ENCODE measurements around the gene ARL5C. TPM values are rescaled to one million over a fixed set of nuclear protein-coding genes. Genes with fewer than 3 reads are reported as not detected.
"Not testable (repeated sequence)": the region's sequence is repeated elsewhere in the genome, so short reads cannot be mapped to it uniquely, and the experiment has no call there.

The ARL5C gene
- total RNA-seq, 8 experiments from 2014 or later, result 0.07 to 0.66 (median 0.23) TPM; not detected in 2

GRCh38 chr17:39143552-39144093, 22.3 kb downstream of the ARL5C start:
- no peak overlapping the region for H3K27ac ChIP-seq
- peak in 3 of 8 experiments; percentile 12 to 44 (median 27) for ATAC-seq (replicated peaks in 6 of 8)
- H3K4me1 ChIP-seq (replicated peaks in 1 of 2), result no peaks in the 10 kb centered on the region
- in situ Hi-C loops (cut with MboI; ENCODE audit: low pct_unique_long_range_greater_than_20kb in 2 of 9, low sequenced_read_pairs in 9 of 9, unreplicated experiment in 9 of 9), result loop anchor here in 2 of 9 experiments (10.0 to 25.0 kb wide), 2 partner anchors 156 to 159 kb away; no protein-coding TSS in a partner anchor
- 50 to 82% (median 60%) methylated on average over 1 to 6 of the region's 7 CpGs; no CpG with 5 or more reads in 7 of the 10 experiments for WGBS, 10 experiments
- H3K4me3 ChIP-seq, result no peak overlapping the region

DNA sequence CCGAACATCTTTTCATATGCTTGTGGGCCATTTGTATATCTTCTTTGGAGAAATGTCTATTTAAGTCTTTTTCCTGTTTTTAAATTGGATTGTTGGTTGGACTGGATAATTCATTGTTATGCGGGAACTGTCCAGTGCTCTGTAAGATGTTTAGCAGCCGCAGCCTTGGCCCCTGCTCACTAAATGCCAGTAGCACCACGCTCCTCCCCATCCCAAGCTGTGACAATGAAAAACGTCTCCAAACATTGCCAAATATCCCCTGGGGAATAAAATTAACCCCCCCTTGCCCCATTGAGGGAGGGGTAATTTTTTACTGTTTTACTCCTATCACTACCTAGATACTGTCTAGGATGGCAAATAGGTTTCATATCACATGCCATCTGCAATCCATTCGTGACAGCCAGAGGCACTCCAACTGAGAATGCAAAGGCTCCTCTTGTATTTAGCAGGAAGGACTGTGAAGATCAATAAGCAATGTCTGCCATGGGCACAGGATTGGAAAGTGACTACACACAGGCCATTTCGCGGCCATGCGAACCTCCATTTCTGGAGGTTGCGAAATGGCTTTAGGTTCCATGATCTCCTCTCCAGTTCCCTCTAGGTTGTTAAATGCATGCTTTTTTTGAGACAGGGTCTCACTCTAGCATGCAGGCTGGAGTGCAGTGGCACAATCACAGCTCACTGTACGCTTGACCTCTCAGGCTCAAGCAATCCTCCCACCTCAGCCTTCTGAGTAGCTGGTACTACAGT, 23.9 kb downstream of the ARL5C start:
- WGBS, 10 experiments, result 71 to 100% (median 81%) methylated on average over 1 to 11 of the region's 11 CpGs

DNA sequence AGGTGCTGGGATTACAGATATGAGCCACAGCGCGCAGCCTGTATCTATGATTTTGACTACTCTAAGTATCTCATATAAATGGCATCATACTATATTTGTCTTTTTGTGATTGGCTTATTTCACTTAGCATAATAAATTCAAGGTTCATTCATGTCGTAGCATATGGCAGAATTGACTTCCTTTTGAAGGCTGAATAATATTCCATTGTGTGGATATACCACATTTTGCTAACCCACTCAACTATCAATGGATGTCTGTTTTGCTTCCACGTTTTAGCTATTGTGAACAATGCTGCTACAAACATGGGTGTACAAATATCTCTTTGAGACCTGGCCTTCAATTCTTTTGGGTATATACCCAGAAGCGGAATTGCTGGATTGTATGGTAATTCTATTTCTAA, 24.7 kb downstream of the ARL5C start:
- in situ Hi-C loops (cut with MboI; ENCODE audit: low pct_unique_long_range_greater_than_20kb in 2 of 9, low sequenced_read_pairs in 9 of 9, unreplicated experiment in 9 of 9), result loop anchor here in 2 of 9 experiments (10.0 to 25.0 kb wide), 2 partner anchors 154 to 156 kb away; no protein-coding TSS in a partner anchor
- Histone ChIP-seq H3K4me3 (no peak overlapping the region), H3K27ac (no peak overlapping the region), H3K4me1 (replicated peaks in 1 of 2) (no peaks in the 10 kb centered on the region)
- WGBS, 10 experiments, result 71 to 100% (median 89%) methylated on average over 1 to 5 of the region's 5 CpGs
- ATAC-seq (replicated peaks in 6 of 8), result no peak

More for the DNA sequence above, 23.9 kb downstream of the ARL5C start:
- no peaks in the 10 kb centered on the region for H3K4me1 ChIP-seq (replicated peaks in 1 of 2)
- no peak overlapping the region for H3K4me3 ChIP-seq
- in situ Hi-C loops (cut with MboI; ENCODE audit: low pct_unique_long_range_greater_than_20kb in 2 of 9, low sequenced_read_pairs in 9 of 9, unreplicated experiment in 9 of 9), result loop anchor here in 2 of 9 experiments (10.0 to 25.0 kb wide), 2 partner anchors 155 to 157 kb away; no protein-coding TSS in a partner anchor
- H3K27ac ChIP-seq, result no peak overlapping the region
- no peak for ATAC-seq (replicated peaks in 6 of 8)

DNA sequence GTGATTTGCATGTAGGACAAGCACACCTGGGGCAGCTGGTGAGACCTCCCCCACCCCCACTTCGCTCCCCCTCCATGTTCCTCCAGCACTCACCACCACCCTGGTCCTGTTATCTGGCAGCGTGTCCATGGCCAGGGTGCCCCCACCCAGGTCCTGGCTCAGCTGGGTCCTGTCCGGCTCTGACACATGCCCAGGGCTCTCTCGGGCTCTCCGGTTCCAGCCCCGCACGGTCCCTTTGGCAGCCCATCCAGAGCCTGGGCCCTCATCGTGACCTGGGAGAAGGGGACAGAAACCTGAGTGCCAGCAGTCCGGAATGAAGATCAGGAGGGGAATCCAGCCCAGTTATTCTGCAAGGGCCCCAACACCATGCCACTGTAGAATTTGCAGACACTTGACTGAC, 26.4 kb downstream of the ARL5C start:
- ATAC-seq (replicated peaks in 6 of 8), result no peak
- Histone ChIP-seq H3K27ac (no peak overlapping the region), H3K4me1 (replicated peaks in 1 of 2) (no peaks in the 10 kb centered on the region), H3K4me3 (no peak overlapping the region)
- 92% methylated on average over 4 of the region's 9 CpGs; no CpG with 5 or more reads in 9 of the 10 experiments for WGBS, 10 experiments
- in situ Hi-C loops (cut with MboI; ENCODE audit: low pct_unique_long_range_greater_than_20kb in 2 of 9, low sequenced_read_pairs in 9 of 9, unreplicated experiment in 9 of 9), result loop anchor here in 1 of 9 experiments (25.0 kb wide), 1 partner anchor 152 kb away; no protein-coding TSS in a partner anchor

DNA sequence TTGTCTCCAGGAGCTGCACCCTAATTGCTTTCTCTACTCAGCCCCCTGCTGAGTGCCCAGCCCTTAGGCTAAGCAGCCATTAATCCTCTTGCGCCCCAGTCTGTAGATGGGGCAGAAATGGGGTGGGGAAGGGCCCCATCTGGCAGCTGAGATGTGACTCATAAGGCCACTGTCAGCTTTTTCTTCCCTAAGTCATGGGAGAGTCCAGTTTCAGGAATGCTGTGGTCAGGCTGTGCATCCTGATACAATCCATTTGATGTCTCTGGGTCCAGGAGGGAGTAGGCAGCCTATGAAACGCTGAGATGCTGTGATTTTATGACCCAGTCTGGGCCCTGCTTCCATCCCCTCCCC, 26.8 kb downstream of the ARL5C start:
- H3K4me3 ChIP-seq, result no peak overlapping the region
- 11 to 100% (median 70%) methylated on average over 1 to 2 of the region's 2 CpGs; no CpG with 5 or more reads in 7 of the 10 experiments for WGBS, 10 experiments
- ATAC-seq (replicated peaks in 6 of 8), result peak in 4 of 8 experiments; percentile 21 to 91 (median 78)
- no peak overlapping the region for H3K27ac ChIP-seq
- H3K4me1 ChIP-seq (replicated peaks in 1 of 2), result no peaks in the 10 kb centered on the region
- in situ Hi-C loops (cut with MboI; ENCODE audit: low pct_unique_long_range_greater_than_20kb in 2 of 9, low sequenced_read_pairs in 9 of 9, unreplicated experiment in 9 of 9), result loop anchor here in 1 of 9 experiments (25.0 kb wide), 1 partner anchor 152 kb away; no protein-coding TSS in a partner anchor

GRCh38 chr17:39138431-39139160, 27.4 kb downstream of the ARL5C start:
- in situ Hi-C loops (cut with MboI; ENCODE audit: low pct_unique_long_range_greater_than_20kb in 2 of 9, low sequenced_read_pairs in 9 of 9, unreplicated experiment in 9 of 9), result loop anchor here in 1 of 9 experiments (25.0 kb wide), 1 partner anchor 151 kb away; no protein-coding TSS in a partner anchor
- H3K4me1 ChIP-seq (replicated peaks in 1 of 2), result no peaks in the 10 kb centered on the region
- 50 to 97% (median 84%) methylated on average over 1 to 10 of the region's 13 CpGs for WGBS, 10 experiments
- no peak overlapping the region for H3K27ac ChIP-seq
- ATAC-seq (replicated peaks in 6 of 8), result peak in 1 of 8 experiments; percentile 44
- no peak overlapping the region for H3K4me3 ChIP-seq

DNA sequence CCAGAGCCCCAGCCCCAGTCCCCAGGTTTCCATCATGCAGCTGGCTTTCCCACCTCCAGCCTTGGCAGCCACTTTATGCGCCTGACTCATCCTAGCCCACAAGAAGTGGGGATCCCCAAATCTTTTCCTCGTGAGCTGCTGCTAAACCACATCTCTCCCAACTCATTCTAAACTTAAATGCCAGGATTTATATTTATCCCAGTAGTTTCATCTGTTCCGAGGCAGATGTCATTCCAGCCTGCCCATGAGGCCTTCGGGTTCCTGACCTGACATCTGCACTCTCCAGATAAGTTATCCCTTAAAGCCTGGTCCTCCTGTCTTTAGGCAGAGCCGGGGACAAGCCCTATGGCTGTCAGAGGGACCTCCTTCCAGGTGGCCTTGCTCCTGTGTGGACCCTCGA, 31.1 kb downstream of the ARL5C start:
- in situ Hi-C loops (cut with MboI; ENCODE audit: low pct_unique_long_range_greater_than_20kb in 2 of 9, low sequenced_read_pairs in 9 of 9, unreplicated experiment in 9 of 9), result loop anchor here in 1 of 9 experiments (25.0 kb wide), 1 partner anchor 148 kb away; no protein-coding TSS in a partner anchor
- 40 to 76% (median 67%) methylated on average over 1 to 3 of the region's 6 CpGs; no CpG with 5 or more reads in 7 of the 10 experiments for WGBS, 10 experiments
- ATAC-seq (replicated peaks in 6 of 8), result no peak

DNA sequence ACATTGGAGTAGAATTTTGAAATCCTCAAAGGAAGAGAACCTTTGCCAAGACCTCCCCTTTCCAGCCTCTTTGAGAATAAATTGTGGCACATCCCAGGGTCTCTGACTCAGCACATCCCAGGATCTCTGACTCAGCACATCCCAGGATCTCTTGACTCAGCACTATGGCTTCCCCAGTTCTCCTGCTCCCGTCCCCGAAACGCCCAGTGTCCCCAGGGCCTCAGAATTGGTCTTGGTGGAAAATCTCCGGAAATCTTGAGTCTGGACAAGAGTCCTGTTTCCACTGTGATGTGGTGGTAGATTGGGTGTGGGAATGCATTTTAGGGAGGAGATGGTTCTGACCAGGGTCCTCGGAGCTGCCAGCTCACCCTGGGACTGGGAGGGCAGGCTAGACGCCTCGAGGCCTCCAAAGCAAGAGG, 33.8 kb downstream of the ARL5C start:
- in situ Hi-C loops (cut with MboI; ENCODE audit: low pct_unique_long_range_greater_than_20kb in 2 of 9, low sequenced_read_pairs in 9 of 9, unreplicated experiment in 9 of 9), result loop anchor here in 1 of 9 experiments (25.0 kb wide), 1 partner anchor 145 kb away; no protein-coding TSS in a partner anchor
- H3K4me1 ChIP-seq (replicated peaks in 1 of 2), result no peaks in the 10 kb centered on the region
- H3K4me3 ChIP-seq, result no peak overlapping the region
- WGBS, 10 experiments, result 10 to 100% (median 90%) methylated on average over 1 to 2 of the region's 7 CpGs; no CpG with 5 or more reads in 7 of the 10 experiments
- ATAC-seq (replicated peaks in 6 of 8), result peak in 3 of 8 experiments; percentile 39 to 99 (median 98)
- no peak overlapping the region for H3K27ac ChIP-seq

More for the DNA sequence above, 31.1 kb downstream of the ARL5C start:
- H3K4me1 ChIP-seq (replicated peaks in 1 of 2), result no peaks in the 10 kb centered on the region
- no peak overlapping the region for H3K4me3 ChIP-seq
- H3K27ac ChIP-seq, result no peak overlapping the region

DNA sequence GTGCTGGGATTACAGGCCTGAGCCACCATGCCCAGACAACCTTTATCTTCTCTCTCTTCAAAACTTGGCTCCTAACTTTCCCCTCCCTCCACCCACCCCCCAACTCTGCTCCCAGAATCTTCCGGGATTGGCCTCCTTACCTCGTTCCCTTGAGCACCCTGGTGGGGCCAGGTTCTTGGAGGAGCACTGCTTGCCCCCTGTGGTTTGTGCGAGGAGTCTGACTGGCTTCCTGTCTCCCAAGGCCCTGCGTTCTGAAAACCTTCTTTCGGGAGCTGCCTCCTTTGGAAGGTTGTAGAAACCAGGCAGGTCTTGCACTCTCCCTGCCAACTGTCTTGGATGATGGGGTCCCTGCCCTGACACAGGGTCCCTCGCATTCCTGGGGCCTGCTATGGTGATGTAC, 34.3 kb downstream of the ARL5C start:
- WGBS, 10 experiments, result 60 to 100% (median 90%) methylated on average over 1 of the region's 6 CpGs; no CpG with 5 or more reads in 6 of the 10 experiments
- ATAC-seq (replicated peaks in 6 of 8), result no peak
- in situ Hi-C loops (cut with MboI; ENCODE audit: low pct_unique_long_range_greater_than_20kb in 2 of 9, low sequenced_read_pairs in 9 of 9, unreplicated experiment in 9 of 9), result loop anchor here in 1 of 9 experiments (25.0 kb wide), 1 partner anchor 144 kb away; no protein-coding TSS in a partner anchor
- no peak overlapping the region for H3K27ac ChIP-seq
- H3K4me3 ChIP-seq, result no peak overlapping the region
- no peaks in the 10 kb centered on the region for H3K4me1 ChIP-seq (replicated peaks in 1 of 2)

GRCh38 chr17:39130205-39130604, 35.8 kb downstream of the ARL5C start:
- H3K4me3 ChIP-seq, result no peak overlapping the region
- no peak for ATAC-seq (replicated peaks in 6 of 8)
- H3K27ac ChIP-seq, result no peak overlapping the region
- 57 to 100% (median 89%) methylated on average over 1 to 2 of the region's 3 CpGs; no CpG with 5 or more reads in 1 of the 10 experiments for WGBS, 10 experiments
- no peaks in the 10 kb centered on the region for H3K4me1 ChIP-seq (replicated peaks in 1 of 2)
- in situ Hi-C loops (cut with MboI; ENCODE audit: low pct_unique_long_range_greater_than_20kb in 2 of 9, low sequenced_read_pairs in 9 of 9, unreplicated experiment in 9 of 9), result loop anchor here in 1 of 9 experiments (25.0 kb wide), 1 partner anchor 143 kb away; no protein-coding TSS in a partner anchor

- 71 to 96% (median 84%) methylated on average over 3 to 6 of the region's 6 CpGs for WGBS, 10 experiments
- not testable (repeated sequence) for H3K4me3 ChIP-seq; ATAC-seq (replicated peaks in 6 of 8); H3K4me1 ChIP-seq (replicated peaks in 1 of 2); H3K27ac ChIP-seq
- in situ Hi-C loops (cut with MboI; ENCODE audit: low pct_unique_long_range_greater_than_20kb in 2 of 9, low sequenced_read_pairs in 9 of 9, unreplicated experiment in 9 of 9), result loop anchor here in 1 of 9 experiments (25.0 kb wide), 1 partner anchor 142 kb away; no protein-coding TSS in a partner anchor
These were observed 36.4 kb downstream of the ARL5C start for GRCh38 chr17:39129544-39129943.

DNA sequence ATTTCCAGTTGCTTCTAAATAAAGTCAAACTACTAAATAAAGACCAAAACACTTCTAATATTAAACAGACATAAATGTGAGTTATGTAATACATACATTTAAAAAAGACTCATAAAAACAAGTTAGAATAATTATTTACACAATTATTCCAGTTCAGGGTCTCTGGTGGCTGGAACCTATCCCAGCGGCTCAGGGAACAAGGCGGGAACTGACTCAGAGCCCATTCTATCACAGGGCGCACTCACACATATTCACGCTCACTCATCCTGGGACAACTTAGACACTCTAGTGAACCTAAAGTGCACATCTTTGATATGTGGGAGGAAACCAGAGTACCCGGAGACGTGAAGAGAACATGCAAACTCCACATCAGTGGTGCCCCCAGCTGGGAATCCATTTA, 39.5 kb downstream of the ARL5C start:
- in situ Hi-C loops (cut with MboI; ENCODE audit: low pct_unique_long_range_greater_than_20kb in 2 of 9, low sequenced_read_pairs in 9 of 9, unreplicated experiment in 9 of 9), result loop anchor here in 1 of 9 experiments (25.0 kb wide), 1 partner anchor 139 kb away; no protein-coding TSS in a partner anchor
- Histone ChIP-seq H3K4me1 (replicated peaks in 1 of 2) (no peaks in the 10 kb centered on the region), H3K27ac (no peak overlapping the region), H3K4me3 (no peak overlapping the region)
- WGBS, 10 experiments, result 30 to 94% (median 45%) methylated on average over 1 to 4 of the region's 6 CpGs; no CpG with 5 or more reads in 3 of the 10 experiments
- ATAC-seq (replicated peaks in 6 of 8), result no peak

Measured in motor neuron (in vitro differentiated cells).